ENCODE measurements around the gene NEURL2. TPM values are rescaled to one million over a fixed set of nuclear protein-coding genes. Genes with fewer than 3 reads are reported as not detected.
"Not testable (repeated sequence)": the region's sequence is repeated elsewhere in the genome, so short reads cannot be mapped to it uniquely, and the experiment has no call there.

The NEURL2 gene
- polyA plus RNA-seq, 3 donors = 0.14 to 1.1 TPM; not detected in 1

GRCh38 chr20:45934046-45934585 is 43.1 kb upstream of the NEURL2 start:
- H3K27me3 ChIP-seq (ENCODE audit: control insufficient read depth in 2 of 2, insufficient read depth in 2 of 2, low read length in 2 of 2) = no peaks in the 10 kb centered on the region
- Mint-ChIP-seq H3K27ac (peak overlapping the region; percentile 96 to 99 (median 96)), H3K4me3 (peak overlapping the region; percentile 96 to 99), H3K4me1 (peaks cover 15% of the 10 kb centered on the region), H3K36me3 (peaks cover 20 to 34% of the 10 kb centered on the region in 2 donors), H3K27me3 (ENCODE audit: low read depth in 3 of 3) (no peaks in the 10 kb centered on the region), H3K9me3 (peaks cover 0 to 2% (median 0%) of the 10 kb centered on the region in 7 donors)
- peaks cover 57% of the 10 kb centered on the region for H3K79me2 ChIP-seq (ENCODE audit: insufficient read depth, low read length)
- H3K9me3 ChIP-seq (replicated peaks in 1 of 2; ENCODE audit: control insufficient read depth in 1 of 2, insufficient read depth in 1 of 2, low read length in 2 of 2) = no peaks in the 10 kb centered on the region
- DNase-seq = peak; percentile 34 to 49 (median 37)
- intact Hi-C loops (cut with micrococcal nuclease) = loop anchor here (1.0 to 10.0 kb wide), 8 partner anchors 23 to 129 kb away; partner anchors contain the start of genes ZNF335 (in 2 of the 2), CTSA (in 1 of the 2), NEURL2 (in 1 of the 2) and SPATA25 (in 1 of the 2)
- peak overlapping the region; percentile 94 for H2AFZ ChIP-seq (ENCODE audit: insufficient read depth, low read depth, low read length, poor library complexity, severe bottlenecking)
- peaks cover 36% of the 10 kb centered on the region for H4K20me1 ChIP-seq (ENCODE audit: insufficient read depth, low read length)
- H3K9ac ChIP-seq (ENCODE audit: insufficient read depth, low read length, poor library complexity, severe bottlenecking) = peak overlapping the region; percentile 99
- peak overlapping the region; percentile 96 for H3K4me2 ChIP-seq (replicated peaks; ENCODE audit: extremely low read depth, low read length, poor library complexity, severe bottlenecking)
- H3K4me3 ChIP-seq (replicated peaks in 1 of 3; ENCODE audit: low read depth in 2 of 3, low read length in 3 of 3) = peak overlapping the region; percentile 82 to 100 (median 98)
- TF ChIP-seq CTCF (IDR thresholded peaks at IDR 0.05) = no peak
- peaks cover 21 to 24% of the 10 kb centered on the region in 2 donors for H3K36me3 ChIP-seq (replicated peaks in 1 of 2; ENCODE audit: control insufficient read depth in 1 of 2, insufficient read depth in 2 of 2, low read length in 2 of 2)
- WGBS (ENCODE audit: insufficient coverage) = under 1% methylated on average over 31 of the region's 34 CpGs
- H3K4me1 ChIP-seq (ENCODE audit: control insufficient read depth in 1 of 2, insufficient read depth in 2 of 2, low read length in 2 of 2) = peaks cover 16 to 21% of the 10 kb centered on the region in 2 donors
- peak overlapping the region; percentile 95 for H3K27ac ChIP-seq (ENCODE audit: low read depth in 1 of 2, low read length in 2 of 2)

- no peaks in the 10 kb centered on the region for H3K9me3 ChIP-seq (replicated peaks in 1 of 2; ENCODE audit: control insufficient read depth in 1 of 2, insufficient read depth in 1 of 2, low read length in 2 of 2)
- H3K4me1 ChIP-seq (ENCODE audit: control insufficient read depth in 1 of 2, insufficient read depth in 2 of 2, low read length in 2 of 2) = peaks cover 16 to 21% of the 10 kb centered on the region in 2 donors
- 12% methylated on average over 17 of the region's 22 CpGs for WGBS (ENCODE audit: insufficient coverage)
- no peaks in the 10 kb centered on the region for H3K27me3 ChIP-seq (ENCODE audit: control insufficient read depth in 2 of 2, insufficient read depth in 2 of 2, low read length in 2 of 2)
- Mint-ChIP-seq H3K9me3 (peaks cover 0 to 2% (median 0%) of the 10 kb centered on the region in 7 donors), H3K36me3 (peaks cover 15 to 27% of the 10 kb centered on the region in 2 donors), H3K4me3 (peak overlapping the region; percentile 96 to 99), H3K27ac (peak overlapping the region; percentile 96 to 99 (median 96)), H3K27me3 (ENCODE audit: low read depth in 3 of 3) (no peaks in the 10 kb centered on the region), H3K4me1 (peaks cover 15% of the 10 kb centered on the region)
- TF ChIP-seq CTCF (IDR thresholded peaks at IDR 0.05) = peak; percentile 11
- H3K79me2 ChIP-seq (ENCODE audit: insufficient read depth, low read length) = peaks cover 55% of the 10 kb centered on the region
- H3K36me3 ChIP-seq (replicated peaks in 1 of 2; ENCODE audit: control insufficient read depth in 1 of 2, insufficient read depth in 2 of 2, low read length in 2 of 2) = peaks cover 15 to 18% of the 10 kb centered on the region in 2 donors
- peaks cover 31% of the 10 kb centered on the region for H4K20me1 ChIP-seq (ENCODE audit: insufficient read depth, low read length)
- H3K9ac ChIP-seq (ENCODE audit: insufficient read depth, low read length, poor library complexity, severe bottlenecking) = peak overlapping the region; percentile 99
- H3K27ac ChIP-seq (ENCODE audit: low read depth in 1 of 2, low read length in 2 of 2) = peak overlapping the region; percentile 95
- intact Hi-C loops (cut with micrococcal nuclease) = loop anchor here (1.0 to 10.0 kb wide), 8 partner anchors 23 to 129 kb away; partner anchors contain the start of genes ZNF335 (in 2 of the 2), CTSA (in 1 of the 2), NEURL2 (in 1 of the 2) and SPATA25 (in 1 of the 2)
- peak overlapping the region; percentile 96 for H3K4me2 ChIP-seq (replicated peaks; ENCODE audit: extremely low read depth, low read length, poor library complexity, severe bottlenecking)
- peak; percentile 48 to 63 (median 63) for DNase-seq
- peak overlapping the region; percentile 94 for H2AFZ ChIP-seq (ENCODE audit: insufficient read depth, low read depth, low read length, poor library complexity, severe bottlenecking)
- peak overlapping the region; percentile 82 to 100 (median 98) for H3K4me3 ChIP-seq (replicated peaks in 1 of 3; ENCODE audit: low read depth in 2 of 3, low read length in 3 of 3)
Measured at GRCh38 chr20:45933266-45934045, 42.4 kb upstream of the NEURL2 start.

GRCh38 chr20:45931680-45932079 is 40.7 kb upstream of the NEURL2 start:
- H2AFZ ChIP-seq (ENCODE audit: insufficient read depth, low read depth, low read length, poor library complexity, severe bottlenecking); H3K9me3 ChIP-seq (replicated peaks in 1 of 2; ENCODE audit: control insufficient read depth in 1 of 2, insufficient read depth in 1 of 2, low read length in 2 of 2); H3K27ac Mint-ChIP-seq; H3K9ac ChIP-seq (ENCODE audit: insufficient read depth, low read length, poor library complexity, severe bottlenecking); H3K4me1 Mint-ChIP-seq; H3K9me3 Mint-ChIP-seq; H3K4me3 ChIP-seq (replicated peaks in 1 of 3; ENCODE audit: low read depth in 2 of 3, low read length in 3 of 3); H3K27me3 Mint-ChIP-seq (ENCODE audit: low read depth in 3 of 3); H3K4me2 ChIP-seq (replicated peaks; ENCODE audit: extremely low read depth, low read length, poor library complexity, severe bottlenecking); DNase-seq; H3K27ac ChIP-seq (ENCODE audit: low read depth in 1 of 2, low read length in 2 of 2); H3K4me3 Mint-ChIP-seq; H3K36me3 ChIP-seq (replicated peaks in 1 of 2; ENCODE audit: control insufficient read depth in 1 of 2, insufficient read depth in 2 of 2, low read length in 2 of 2); H3K36me3 Mint-ChIP-seq; H3K27me3 ChIP-seq (ENCODE audit: control insufficient read depth in 2 of 2, insufficient read depth in 2 of 2, low read length in 2 of 2): not testable (repeated sequence)
- WGBS (ENCODE audit: insufficient coverage) = 96% methylated on average over 11 of the region's 17 CpGs
- Histone ChIP-seq H3K4me1 (ENCODE audit: control insufficient read depth in 1 of 2, insufficient read depth in 2 of 2, low read length in 2 of 2) (peaks cover 16 to 21% of the 10 kb centered on the region in 2 donors), H4K20me1 (ENCODE audit: insufficient read depth, low read length) (peaks cover 14% of the 10 kb centered on the region), H3K79me2 (ENCODE audit: insufficient read depth, low read length) (peaks cover 37% of the 10 kb centered on the region)
- intact Hi-C loops (cut with micrococcal nuclease) = loop anchor here (5.0 to 10.0 kb wide), 3 partner anchors 44 to 127 kb away; partner anchors contain the start of genes SPATA25 (in 1 of the 2) and UBE2C (in 1 of the 2)
